Neural cell (in vitro differentiated cells): ENCODE data around the gene AKR7A2. TPM values are rescaled to one million over a fixed set of nuclear protein-coding genes. Genes with fewer than 3 reads are reported as not detected.
A peak's percentile ranks its signal among the peaks of the same experiment; 100 is the strongest.

Source experiments
- H2AFZ ChIP-seq: fragments of 200-600, 300-800 bp; sonication (generic), shearing (Covaris generic); 2 replicates; pipeline ENCODE4 v1.6.0; 2014; ENCODE audit warnings: low read depth, mild to moderate bottlenecking, antibody characterized with exemption, low read length, moderate library complexity
- H3F3A ChIP-seq: fragments of 200-600 bp; shearing (Covaris generic); 2 replicates; pipeline ENCODE4 v1.6.1; 2016; ENCODE audit warnings: mild to moderate bottlenecking, moderate library complexity, mixed read lengths, antibody characterized with exemption, low read length; ENCODE audit not compliant: insufficient read depth, poor library complexity, severe bottlenecking
- H3K27ac ChIP-seq: fragments of 200-600, 300-800 bp; sonication (generic), shearing (Covaris generic); 2 replicates; pipeline ENCODE4 v1.5.1; 2014; ENCODE audit warnings: mild to moderate bottlenecking, low read length, moderate library complexity
- H3K27me3 ChIP-seq: fragments of 300-800, 200-600 bp; sonication (generic), shearing (Covaris generic); 2 replicates; pipeline ENCODE4 v1.6.0; 2014; ENCODE audit warnings: mild to moderate bottlenecking, low read depth, low read length, moderate library complexity; ENCODE audit not compliant: insufficient read depth
- H3K36me3 ChIP-seq: fragments of 300-800, 200-600 bp; sonication (generic), shearing (Covaris generic); 2 replicates; pipeline ENCODE4 v1.5.1; 2014; ENCODE audit warnings: mild to moderate bottlenecking, antibody characterized with exemption, low read length, moderate library complexity; ENCODE audit not compliant: insufficient read depth
- H3K4me2 ChIP-seq: fragments of 300-800, 200-600 bp; sonication (generic), shearing (Covaris generic); 2 replicates; pipeline ENCODE4 v1.6.0; 2014; ENCODE audit warnings: mild to moderate bottlenecking, low read length
- H3K4me3 ChIP-seq: fragments of 300-800, 200-600 bp; sonication (generic), shearing (Covaris generic); 2 replicates; pipeline ENCODE4 v1.5.1; 2014; ENCODE audit warnings: mild to moderate bottlenecking, low read length, moderate library complexity
- H3K79me2 ChIP-seq: fragments of 200-600 bp; shearing (Covaris generic); replicated peaks from 2 replicates; pipeline ENCODE4 v1.6.0; 2014; ENCODE audit warnings: mild to moderate bottlenecking, low read length, moderate library complexity; ENCODE audit not compliant: insufficient read depth
- H3K9ac ChIP-seq: fragments of 300-800, 200-600 bp; sonication (generic), shearing (Covaris generic); 2 replicates; pipeline ENCODE4 v1.6.1; 2016; ENCODE audit warnings: mild to moderate bottlenecking, low read length, mixed read lengths
- H3K9me2 ChIP-seq: fragments of 200-600 bp; shearing (Covaris generic); 2 replicates; pipeline ENCODE4 v1.6.1; 2016; ENCODE audit warnings: mild to moderate bottlenecking, low read length, mixed read lengths; ENCODE audit not compliant: insufficient read depth
- H3K9me3 ChIP-seq: fragments of 200-600, 300-800 bp; sonication (generic), shearing (Covaris generic); 2 replicates; pipeline ENCODE4 v1.6.1; 2016; ENCODE audit warnings: mild to moderate bottlenecking, mixed run types, low read length, moderate library complexity, mixed read lengths
- H4K20me1 ChIP-seq: fragments of 200-600 bp; shearing (Covaris generic); 2 replicates; pipeline ENCODE4 v1.6.1; 2016; ENCODE audit warnings: mild to moderate bottlenecking, mixed run types; ENCODE audit not compliant: insufficient read depth
- EP300 ChIP-seq: fragments of 450-650 bp; conservative IDR thresholded peaks from 2 replicates; pipeline ENCODE4 v1.6.1; 2014; ENCODE audit warnings: antibody characterized with exemption, mild to moderate bottlenecking, moderate library complexity; ENCODE audit not compliant: poor library complexity, severe bottlenecking
- EZH2 ChIP-seq: fragments of 200-600, 300-800 bp; shearing (Covaris generic), sonication (generic); IDR thresholded peaks from 2 replicates; pipeline ENCODE4 v1.6.1; 2014; ENCODE audit warnings: antibody characterized with exemption, low read length, borderline replicate concordance, mild to moderate bottlenecking; ENCODE audit not compliant: insufficient read depth, poor library complexity, severe bottlenecking
- MXI1 ChIP-seq: fragments of 450-650 bp; conservative IDR thresholded peaks from 2 replicates; pipeline ENCODE4 v1.6.1; 2014; ENCODE audit warnings: antibody characterized with exemption, mild to moderate bottlenecking; ENCODE audit not compliant: poor library complexity, severe bottlenecking
- POLR2AphosphoS5 ChIP-seq: IDR thresholded peaks from 2 replicates; pipeline ENCODE4 v1.6.1; 2012
- RAD21 ChIP-seq: fragments of 450-650 bp; conservative IDR thresholded peaks from 2 replicates; pipeline ENCODE4 v1.6.1; 2014; ENCODE audit warnings: antibody characterized with exemption, mild to moderate bottlenecking, moderate library complexity
- SMC3 ChIP-seq: fragments of 450-650 bp; conservative IDR thresholded peaks from 2 replicates; pipeline ENCODE4 v1.6.1; 2014; ENCODE audit warnings: antibody characterized with exemption, mild to moderate bottlenecking, moderate library complexity; ENCODE audit not compliant: poor library complexity
- TAF1 ChIP-seq: IDR thresholded peaks from 2 replicates; pipeline ENCODE4 v1.6.1; 2012; ENCODE audit warnings: low read depth
- polyA plus RNA-seq: library from polyadenylated mRNA; depleted of rRNA; stranded (reverse); fragments of >200 nt; gene quantifications from 2 replicates; pipeline ENCODE4 v1.2.3, GENCODE V29; 2014
- TF ChIP-seq, protein P1 (sequence below): fragments of 450-650 bp; IDR thresholded peaks from 2 replicates; pipeline ENCODE4 v1.5.1; 2014; ENCODE audit warnings: antibody characterized with exemption, mild to moderate bottlenecking, moderate library complexity; ENCODE audit not compliant: poor library complexity, severe bottlenecking
- TF ChIP-seq, protein P2 (sequence below): IDR thresholded peaks from 2 replicates; pipeline ENCODE4 v1.6.1; 2012; ENCODE audit warnings: borderline replicate concordance

AKR7A2 gene
- polyA plus RNA-seq, 1 donor from 2014 or later: 50.6 TPM

DNA sequence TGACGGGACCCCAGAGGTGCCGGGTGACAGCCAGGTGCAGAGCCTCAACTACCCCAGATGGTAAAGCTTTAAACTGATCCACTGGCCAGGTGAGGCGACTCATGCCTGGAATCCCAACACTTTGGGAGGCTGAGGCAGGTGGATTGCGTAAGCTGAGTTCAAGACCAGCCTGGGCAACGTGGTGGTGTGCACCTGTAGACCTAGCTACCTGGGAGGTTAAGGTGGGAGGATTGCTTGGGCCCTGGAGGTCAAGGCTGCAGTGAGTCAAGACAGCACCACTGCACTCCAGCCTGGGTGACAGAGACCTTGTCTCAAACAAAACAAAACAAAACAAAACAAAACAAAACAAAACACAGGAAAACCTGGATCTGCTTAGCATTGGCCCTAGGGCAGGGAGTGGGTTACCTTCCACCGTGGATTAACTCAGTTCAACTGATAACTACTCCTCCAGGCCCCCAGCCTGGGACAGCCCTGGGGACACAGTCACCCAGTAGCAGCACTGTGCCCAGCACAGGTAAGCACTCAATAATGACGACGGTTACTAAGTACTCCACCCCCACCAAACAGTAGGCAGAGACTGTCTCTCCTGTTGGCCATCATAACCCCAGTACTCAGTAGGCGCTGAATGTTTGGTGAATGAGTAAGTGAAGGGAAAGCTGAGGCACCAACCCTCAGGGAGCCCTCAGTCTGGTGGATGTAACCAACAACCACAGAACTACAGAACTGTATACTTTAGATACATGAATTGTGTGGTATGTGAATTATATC lies 21.8 kb upstream of the AKR7A2 start:
- Histone ChIP-seq H3K36me3 (no peaks in the 10 kb centered on the region), H3K9me3 (no peaks in the 10 kb centered on the region), H3K27me3 (no peaks in the 10 kb centered on the region), H2AFZ (no peak overlapping the region), H3K79me2 (no peaks in the 10 kb centered on the region), H3K4me3 (no peak overlapping the region), H4K20me1 (no peaks in the 10 kb centered on the region), H3K27ac (no peak overlapping the region), H3F3A (no peaks in the 10 kb centered on the region), H3K4me2 (no peak overlapping the region), H3K9me2 (no peaks in the 10 kb centered on the region), H3K9ac (no peak overlapping the region)
- TF ChIP-seq RAD21 (no peak), POLR2AphosphoS5 (peak; percentile 0)

DNA sequence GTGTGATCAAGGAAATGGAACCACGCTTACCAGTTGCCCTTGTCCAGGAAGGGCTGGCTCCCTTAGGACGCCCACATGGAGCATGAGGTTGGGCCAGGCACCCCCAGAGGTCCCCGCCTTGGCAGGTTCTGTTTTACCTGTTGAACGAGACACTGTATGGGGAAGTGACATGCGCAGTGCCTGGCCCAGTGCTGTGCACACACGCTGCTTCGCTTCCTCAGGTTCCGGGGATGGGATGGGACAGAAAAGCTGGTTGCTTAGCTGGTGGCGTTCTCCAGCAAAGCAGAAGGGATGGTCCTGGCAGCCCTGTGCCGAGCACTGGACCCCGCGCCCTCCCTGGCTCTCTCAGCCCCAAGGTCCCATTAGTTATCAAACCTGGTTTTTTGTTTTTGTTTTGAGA lies 20.9 kb upstream of the AKR7A2 start:
- H4K20me1 ChIP-seq: no peaks in the 10 kb centered on the region
- H3K36me3 ChIP-seq: no peaks in the 10 kb centered on the region
- TF ChIP-seq, protein P1, sequence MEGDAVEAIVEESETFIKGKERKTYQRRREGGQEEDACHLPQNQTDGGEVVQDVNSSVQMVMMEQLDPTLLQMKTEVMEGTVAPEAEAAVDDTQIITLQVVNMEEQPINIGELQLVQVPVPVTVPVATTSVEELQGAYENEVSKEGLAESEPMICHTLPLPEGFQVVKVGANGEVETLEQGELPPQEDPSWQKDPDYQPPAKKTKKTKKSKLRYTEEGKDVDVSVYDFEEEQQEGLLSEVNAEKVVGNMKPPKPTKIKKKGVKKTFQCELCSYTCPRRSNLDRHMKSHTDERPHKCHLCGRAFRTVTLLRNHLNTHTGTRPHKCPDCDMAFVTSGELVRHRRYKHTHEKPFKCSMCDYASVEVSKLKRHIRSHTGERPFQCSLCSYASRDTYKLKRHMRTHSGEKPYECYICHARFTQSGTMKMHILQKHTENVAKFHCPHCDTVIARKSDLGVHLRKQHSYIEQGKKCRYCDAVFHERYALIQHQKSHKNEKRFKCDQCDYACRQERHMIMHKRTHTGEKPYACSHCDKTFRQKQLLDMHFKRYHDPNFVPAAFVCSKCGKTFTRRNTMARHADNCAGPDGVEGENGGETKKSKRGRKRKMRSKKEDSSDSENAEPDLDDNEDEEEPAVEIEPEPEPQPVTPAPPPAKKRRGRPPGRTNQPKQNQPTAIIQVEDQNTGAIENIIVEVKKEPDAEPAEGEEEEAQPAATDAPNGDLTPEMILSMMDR: no peak
- no peak for TF ChIP-seq EZH2
- no peak for TF ChIP-seq RAD21
- TF ChIP-seq, protein P2, sequence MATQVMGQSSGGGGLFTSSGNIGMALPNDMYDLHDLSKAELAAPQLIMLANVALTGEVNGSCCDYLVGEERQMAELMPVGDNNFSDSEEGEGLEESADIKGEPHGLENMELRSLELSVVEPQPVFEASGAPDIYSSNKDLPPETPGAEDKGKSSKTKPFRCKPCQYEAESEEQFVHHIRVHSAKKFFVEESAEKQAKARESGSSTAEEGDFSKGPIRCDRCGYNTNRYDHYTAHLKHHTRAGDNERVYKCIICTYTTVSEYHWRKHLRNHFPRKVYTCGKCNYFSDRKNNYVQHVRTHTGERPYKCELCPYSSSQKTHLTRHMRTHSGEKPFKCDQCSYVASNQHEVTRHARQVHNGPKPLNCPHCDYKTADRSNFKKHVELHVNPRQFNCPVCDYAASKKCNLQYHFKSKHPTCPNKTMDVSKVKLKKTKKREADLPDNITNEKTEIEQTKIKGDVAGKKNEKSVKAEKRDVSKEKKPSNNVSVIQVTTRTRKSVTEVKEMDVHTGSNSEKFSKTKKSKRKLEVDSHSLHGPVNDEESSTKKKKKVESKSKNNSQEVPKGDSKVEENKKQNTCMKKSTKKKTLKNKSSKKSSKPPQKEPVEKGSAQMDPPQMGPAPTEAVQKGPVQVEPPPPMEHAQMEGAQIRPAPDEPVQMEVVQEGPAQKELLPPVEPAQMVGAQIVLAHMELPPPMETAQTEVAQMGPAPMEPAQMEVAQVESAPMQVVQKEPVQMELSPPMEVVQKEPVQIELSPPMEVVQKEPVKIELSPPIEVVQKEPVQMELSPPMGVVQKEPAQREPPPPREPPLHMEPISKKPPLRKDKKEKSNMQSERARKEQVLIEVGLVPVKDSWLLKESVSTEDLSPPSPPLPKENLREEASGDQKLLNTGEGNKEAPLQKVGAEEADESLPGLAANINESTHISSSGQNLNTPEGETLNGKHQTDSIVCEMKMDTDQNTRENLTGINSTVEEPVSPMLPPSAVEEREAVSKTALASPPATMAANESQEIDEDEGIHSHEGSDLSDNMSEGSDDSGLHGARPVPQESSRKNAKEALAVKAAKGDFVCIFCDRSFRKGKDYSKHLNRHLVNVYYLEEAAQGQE: no peak
- TF ChIP-seq TAF1: no peak
- no peak for TF ChIP-seq MXI1
- TF ChIP-seq POLR2AphosphoS5: no peak
- TF ChIP-seq SMC3: no peak
- TF ChIP-seq EP300: no peak

More for the DNA sequence above, 20.9 kb upstream of the AKR7A2 start:
- no peak overlapping the region for H3K27ac ChIP-seq
- no peaks in the 10 kb centered on the region for H3K9me3 ChIP-seq
- H3K4me2 ChIP-seq: no peak overlapping the region
- no peak overlapping the region for H3K4me3 ChIP-seq
- no peaks in the 10 kb centered on the region for H3K79me2 ChIP-seq
- H2AFZ ChIP-seq: no peak overlapping the region
- H3K27me3 ChIP-seq: no peaks in the 10 kb centered on the region
- H3F3A ChIP-seq: no peaks in the 10 kb centered on the region
- H3K9ac ChIP-seq: no peak overlapping the region
- H3K9me2 ChIP-seq: no peaks in the 10 kb centered on the region
